Activated CD4-positive, alpha-beta memory T cell treated with anti-CD3 and anti-CD28 coated beads for 36 hours (primary cell): ENCODE results near the gene CCDC187. TPM values are rescaled to one million over a fixed set of nuclear protein-coding genes. Genes with fewer than 3 reads are reported as not detected.

Experiments
- CTCF ChIA-PET: fragments of 350-600 bp; sonication (Branson Sonifier 250); formaldehyde crosslinking; loops from one replicate; lab custom pipeline; 2021; ENCODE audit warnings: antibody characterized with exemption, inconsistent platforms; lab: Charles Lee
- POLR2A ChIA-PET: fragments of 350-600 bp; sonication (Branson Sonifier 250); formaldehyde crosslinking; loops from one replicate; lab custom pipeline; 2021; ENCODE audit warnings: antibody characterized with exemption; lab: Charles Lee
- DNase-seq: peaks from one replicate; pipeline ENCODE4 v3.0.0-alpha.2; 2020
- H3K27ac Mint-ChIP-seq: one replicate; pipeline ENCODE4 v1.8.0; 2021; ENCODE audit warnings: mixed read lengths
- H3K27me3 Mint-ChIP-seq: one replicate; pipeline ENCODE4 v1.8.0; 2021; ENCODE audit warnings: mixed read lengths
- H3K36me3 Mint-ChIP-seq: one replicate; pipeline ENCODE4 v1.8.0; 2021; ENCODE audit warnings: mixed read lengths
- H3K4me1 Mint-ChIP-seq: one replicate; pipeline ENCODE4 v1.8.0; 2021; ENCODE audit warnings: low read depth, mixed read lengths
- H3K4me3 Mint-ChIP-seq: one replicate; pipeline ENCODE4 v1.8.0; 2021; ENCODE audit warnings: mild to moderate bottlenecking, mixed read lengths
- H3K9me3 Mint-ChIP-seq: one replicate; pipeline ENCODE4 v1.8.0; 2021; ENCODE audit warnings: mixed read lengths
- intact Hi-C: fragments of 100-400 bp; cut with micrococcal nuclease; formaldehyde crosslinking; loops from one replicate; pipeline ENCODE4 v1.15.1; 2023
- total RNA-seq, 2 experiments: library from RNA; stranded (reverse); gene quantifications; one replicate each; pipeline ENCODE4 v1.2.3, GENCODE V29; 2021

CCDC187 gene
- total RNA-seq, 2 experiments from 2014 or later = not detected

- CTCF ChIA-PET = no interaction called here
- Mint-ChIP-seq H3K27me3 (no peaks in the 10 kb centered on the region), H3K9me3 (no peaks in the 10 kb centered on the region), H3K36me3 (no peaks in the 10 kb centered on the region), H3K27ac (no peak overlapping the region), H3K4me3 (no peak overlapping the region), H3K4me1 (no peaks in the 10 kb centered on the region)
- intact Hi-C loops = no loop called here
- no peak for DNase-seq
- POLR2A ChIA-PET = no interaction called here
Observed at GRCh38 chr9:136297016-136297691, 6.7 kb downstream of the CCDC187 start.

GRCh38 chr9:136296434-136297015, 7.4 kb downstream of the CCDC187 start:
- Mint-ChIP-seq H3K27me3 (no peaks in the 10 kb centered on the region), H3K9me3 (no peaks in the 10 kb centered on the region), H3K36me3 (no peaks in the 10 kb centered on the region), H3K27ac (no peak overlapping the region), H3K4me3 (no peak overlapping the region), H3K4me1 (no peaks in the 10 kb centered on the region)
- ChIA-PET CTCF (no interaction called here), POLR2A (interaction anchor here (0.6 kb wide), 1 partner anchor 69 kb away, joined by 3 read pairs; no protein-coding TSS in a partner anchor)
- DNase-seq = no peak
- intact Hi-C loops = no loop called here

DNA sequence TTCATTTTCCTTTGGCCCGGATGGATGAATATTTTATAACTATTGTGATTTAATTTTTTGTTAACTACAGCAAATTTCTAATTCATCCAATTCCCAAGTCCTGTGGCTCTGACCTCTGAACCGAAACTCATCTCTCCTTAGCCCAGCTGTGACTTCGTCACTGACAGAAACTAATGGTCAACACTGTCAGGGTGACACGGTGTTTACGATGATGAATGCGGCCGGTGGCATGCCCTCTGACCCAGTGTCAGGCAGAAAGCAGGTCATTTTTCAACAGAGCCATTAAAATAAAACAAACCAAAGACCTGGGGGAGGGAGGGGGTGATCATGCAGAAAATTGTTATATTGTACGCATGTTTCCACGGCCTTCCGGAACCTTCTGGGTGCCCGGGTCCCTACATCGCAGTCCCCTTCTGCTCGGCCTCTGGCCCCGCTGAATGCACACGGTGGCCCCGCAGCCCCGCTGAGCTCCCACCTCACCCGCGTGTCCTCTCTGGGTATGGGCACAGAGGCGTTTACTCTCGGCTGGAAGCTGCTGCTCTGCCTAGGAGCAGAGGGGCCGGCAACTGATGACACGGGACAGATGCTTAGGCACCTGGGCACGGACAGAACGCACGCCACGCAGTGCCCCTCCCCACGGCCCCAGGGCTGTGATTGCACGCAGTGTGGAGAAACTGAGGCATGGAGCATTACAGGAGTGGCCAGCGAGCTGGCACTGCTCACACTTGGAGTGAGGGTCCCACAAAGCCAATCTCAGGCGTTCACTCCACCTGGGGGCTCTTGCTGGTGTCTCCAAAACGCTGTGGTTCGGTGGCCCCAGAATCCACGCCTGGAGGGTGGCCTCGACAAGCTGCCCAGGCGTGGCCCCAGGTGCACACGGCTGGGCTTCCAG, 8.1 kb downstream of the CCDC187 start:
- intact Hi-C loops = no loop called here
- Mint-ChIP-seq H3K27me3 (no peaks in the 10 kb centered on the region), H3K4me1 (no peaks in the 10 kb centered on the region), H3K4me3 (no peak overlapping the region), H3K27ac (no peak overlapping the region), H3K9me3 (no peaks in the 10 kb centered on the region), H3K36me3 (no peaks in the 10 kb centered on the region)
- ChIA-PET POLR2A (interaction anchor here (0.6 kb wide), 1 partner anchor 68 kb away, joined by 3 read pairs; no protein-coding TSS in a partner anchor), CTCF (no interaction called here)
- DNase-seq = no peak

- ChIA-PET CTCF (no interaction called here), POLR2A (no interaction called here)
- Mint-ChIP-seq H3K4me1 (no peaks in the 10 kb centered on the region), H3K36me3 (no peaks in the 10 kb centered on the region), H3K27ac (no peak overlapping the region), H3K4me3 (no peak overlapping the region), H3K27me3 (no peaks in the 10 kb centered on the region), H3K9me3 (no peaks in the 10 kb centered on the region)
- DNase-seq = no peak
- intact Hi-C loops = no loop called here
Observed at GRCh38 chr9:136295055-136295454, 8.8 kb downstream of the CCDC187 start.

GRCh38 chr9:136294437-136294836, 9.5 kb downstream of the CCDC187 start:
- Mint-ChIP-seq H3K27ac (no peak overlapping the region), H3K27me3 (no peaks in the 10 kb centered on the region), H3K4me1 (no peaks in the 10 kb centered on the region), H3K36me3 (no peaks in the 10 kb centered on the region), H3K9me3 (no peaks in the 10 kb centered on the region), H3K4me3 (no peak overlapping the region)
- no peak for DNase-seq
- POLR2A ChIA-PET = no interaction called here
- CTCF ChIA-PET = no interaction called here
- intact Hi-C loops = no loop called here

DNA sequence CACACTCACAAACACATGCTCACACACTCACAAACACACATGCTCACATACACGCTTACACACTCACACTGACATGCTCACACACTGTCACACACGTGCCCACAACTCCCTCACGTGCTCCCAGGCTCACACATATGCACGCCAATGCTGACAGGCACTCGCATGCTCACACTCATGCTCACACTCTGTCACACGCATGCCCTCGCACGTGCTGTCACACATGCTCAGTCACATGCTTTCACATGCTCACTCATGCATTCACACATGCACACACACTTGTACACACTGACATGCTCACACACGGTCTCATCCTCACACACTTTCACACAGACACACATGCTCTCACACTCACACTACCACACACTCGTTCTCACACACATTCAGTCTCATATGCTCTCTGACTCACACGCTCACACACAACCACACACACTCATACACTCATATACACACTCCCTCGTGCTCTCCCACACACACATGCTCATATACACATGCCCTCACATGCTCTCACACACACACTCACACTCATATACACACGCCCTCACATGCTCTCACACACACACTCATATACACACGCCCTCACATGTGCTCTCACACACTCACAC, 10.3 kb downstream of the CCDC187 start:
- intact Hi-C loops = no loop called here
- no peaks in the 10 kb centered on the region for H3K9me3 Mint-ChIP-seq
- no peak for DNase-seq
- no peaks in the 10 kb centered on the region for H3K27me3 Mint-ChIP-seq
- no peak overlapping the region for H3K4me3 Mint-ChIP-seq
- no peaks in the 10 kb centered on the region for H3K36me3 Mint-ChIP-seq
- no peak overlapping the region for H3K27ac Mint-ChIP-seq
- no peaks in the 10 kb centered on the region for H3K4me1 Mint-ChIP-seq
- ChIA-PET CTCF (no interaction called here), POLR2A (no interaction called here)

DNA sequence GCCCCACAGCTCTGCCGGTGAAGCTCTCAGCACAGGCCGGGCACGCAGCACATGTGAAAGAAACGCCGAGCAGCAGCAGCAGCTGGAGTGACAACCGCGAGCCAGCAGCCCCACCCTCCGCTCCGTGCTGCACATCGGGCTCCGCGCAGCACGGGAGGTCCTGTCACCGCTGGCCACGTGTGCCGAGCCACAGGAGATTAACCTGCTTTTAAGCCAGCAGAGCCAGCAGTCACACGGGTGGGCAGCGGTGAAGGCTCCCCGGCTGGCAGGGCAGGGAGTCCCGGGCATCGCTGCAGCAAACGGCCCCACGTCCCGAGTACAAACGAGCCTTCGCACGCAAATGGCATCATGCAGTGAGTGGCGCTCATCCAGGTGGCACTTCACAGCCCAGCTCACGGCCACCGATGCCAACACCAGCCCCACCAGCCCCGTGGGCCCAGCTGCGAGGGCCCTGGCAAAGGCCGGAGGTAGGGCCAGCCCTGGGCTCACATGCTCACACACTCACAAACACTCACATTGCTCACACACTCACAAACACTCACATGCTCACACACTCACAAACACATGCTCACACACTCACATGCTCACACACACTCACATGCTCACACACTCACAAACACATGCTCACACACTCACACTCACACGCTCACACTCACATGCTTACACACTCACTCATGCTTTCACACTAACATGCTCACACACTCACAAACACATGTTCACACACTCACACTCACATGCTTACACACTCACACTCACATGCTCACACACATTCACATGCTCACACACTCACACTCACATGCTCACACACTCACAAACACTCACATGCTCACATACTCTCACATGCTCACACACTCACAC, 11.1 kb downstream of the CCDC187 start:
- ChIA-PET POLR2A (no interaction called here), CTCF (no interaction called here)
- no peaks in the 10 kb centered on the region for H3K27me3 Mint-ChIP-seq
- H3K27ac Mint-ChIP-seq = no peak overlapping the region
- no peaks in the 10 kb centered on the region for H3K4me1 Mint-ChIP-seq
- DNase-seq = no peak
- H3K36me3 Mint-ChIP-seq = no peaks in the 10 kb centered on the region
- intact Hi-C loops = no loop called here
- no peak overlapping the region for H3K4me3 Mint-ChIP-seq
- no peaks in the 10 kb centered on the region for H3K9me3 Mint-ChIP-seq

DNA sequence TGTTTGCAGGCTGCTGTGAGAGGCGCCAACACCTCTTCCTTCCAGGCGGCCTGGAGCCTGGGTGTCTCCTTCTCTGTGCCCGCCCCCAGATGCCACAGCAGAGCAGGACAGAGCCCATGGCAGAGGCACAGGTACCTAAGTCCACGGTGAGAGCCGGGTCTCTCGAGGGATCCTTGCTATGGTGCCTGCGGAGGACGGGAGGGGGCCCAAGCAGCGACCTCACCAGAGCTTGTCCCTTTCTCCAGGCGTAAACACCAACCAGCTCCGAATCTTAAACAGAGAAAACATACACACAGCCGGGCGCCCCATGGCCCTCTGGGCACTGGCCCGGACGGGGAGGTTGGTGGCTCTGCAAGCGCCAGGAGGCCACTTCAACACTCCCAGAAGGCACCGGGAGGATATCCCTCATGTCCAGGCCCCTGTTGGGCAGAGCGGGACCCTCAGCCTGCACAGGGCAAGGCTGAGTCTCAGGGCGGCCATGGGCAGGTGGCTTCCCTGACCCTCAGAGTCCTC, 11.8 kb downstream of the CCDC187 start:
- DNase-seq = no peak
- POLR2A ChIA-PET = no interaction called here
- Mint-ChIP-seq H3K4me3 (no peak overlapping the region), H3K9me3 (no peaks in the 10 kb centered on the region), H3K27me3 (no peaks in the 10 kb centered on the region), H3K27ac (no peak overlapping the region), H3K36me3 (no peaks in the 10 kb centered on the region), H3K4me1 (no peaks in the 10 kb centered on the region)
- CTCF ChIA-PET = no interaction called here
- intact Hi-C loops = no loop called here

DNA sequence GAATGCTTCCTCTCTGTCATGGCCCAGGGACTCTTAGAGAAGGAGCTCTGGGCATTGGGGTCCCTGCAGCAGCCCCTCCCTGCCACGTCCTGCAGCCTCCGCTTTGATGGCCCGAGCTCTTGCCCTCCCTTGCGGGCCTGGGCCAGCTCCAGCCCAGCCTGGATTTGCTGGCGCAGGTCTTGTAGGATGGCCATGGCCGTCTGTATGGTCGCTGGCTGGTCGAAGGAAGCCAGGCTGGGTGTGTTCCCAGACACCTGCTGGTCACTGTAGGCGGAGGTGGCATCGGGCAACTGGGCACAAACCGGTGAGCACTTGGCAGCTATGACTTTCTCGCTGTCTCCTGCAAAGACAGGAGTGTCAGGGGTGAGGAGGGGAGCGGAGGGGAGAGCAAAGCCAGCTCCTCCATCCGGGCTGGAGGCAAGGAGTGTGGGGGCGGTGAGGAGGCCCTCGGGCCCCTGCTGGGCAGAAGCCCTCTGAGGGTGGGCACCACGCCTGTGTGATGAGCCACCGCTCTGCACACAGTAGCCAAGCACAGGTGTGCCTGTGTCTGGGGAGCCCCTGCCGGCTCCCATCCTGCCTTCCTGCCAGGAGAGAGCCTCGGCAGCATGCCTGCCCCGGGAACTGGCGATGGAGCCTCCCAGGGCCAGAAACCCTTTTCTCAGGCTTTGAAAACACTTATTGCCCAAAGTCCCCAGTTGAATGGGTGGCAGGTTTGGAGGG, 12.4 kb downstream of the CCDC187 start:
- H3K4me1 Mint-ChIP-seq = no peaks in the 10 kb centered on the region
- no peak for DNase-seq
- no peaks in the 10 kb centered on the region for H3K9me3 Mint-ChIP-seq
- POLR2A ChIA-PET = no interaction called here
- H3K27me3 Mint-ChIP-seq = no peaks in the 10 kb centered on the region
- CTCF ChIA-PET = no interaction called here
- H3K27ac Mint-ChIP-seq = no peak overlapping the region
- intact Hi-C loops = no loop called here
- H3K4me3 Mint-ChIP-seq = no peak overlapping the region
- H3K36me3 Mint-ChIP-seq = no peaks in the 10 kb centered on the region

DNA sequence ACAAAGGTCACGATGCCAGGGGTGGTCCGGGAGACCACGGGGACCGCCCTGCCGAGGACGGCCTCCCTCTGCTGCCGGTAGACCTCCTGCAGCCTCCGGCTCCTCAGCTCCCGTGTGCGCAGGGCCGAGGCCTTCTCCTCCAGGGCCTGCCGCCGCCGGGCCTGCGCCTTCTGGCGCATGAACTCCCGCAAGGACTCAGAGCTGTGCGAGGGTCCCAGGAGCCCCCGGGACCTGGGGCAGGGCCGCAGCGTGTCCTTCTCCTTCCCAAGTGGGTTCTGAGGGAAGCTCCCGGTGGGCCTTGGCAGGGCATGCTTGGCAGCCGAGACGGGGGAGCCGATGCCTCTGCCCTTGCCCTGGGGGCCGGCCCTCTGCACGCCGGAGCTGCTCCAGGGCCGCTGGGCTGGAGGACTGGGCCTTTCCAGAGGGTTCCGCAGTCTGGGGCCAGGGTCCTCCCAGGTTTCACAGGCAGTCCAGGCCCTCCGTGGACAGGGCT, 13.3 kb downstream of the CCDC187 start:
- H3K4me3 Mint-ChIP-seq = no peak overlapping the region
- no peaks in the 10 kb centered on the region for H3K27me3 Mint-ChIP-seq
- ChIA-PET POLR2A (no interaction called here), CTCF (no interaction called here)
- H3K9me3 Mint-ChIP-seq = no peaks in the 10 kb centered on the region
- no peaks in the 10 kb centered on the region for H3K36me3 Mint-ChIP-seq
- DNase-seq = no peak
- intact Hi-C loops = no loop called here
- H3K27ac Mint-ChIP-seq = no peak overlapping the region
- H3K4me1 Mint-ChIP-seq = no peaks in the 10 kb centered on the region
